GM10266 (cell line): ENCODE results near the gene CLCF1.

Source experiments
- DNase-seq: peaks from one replicate; pipeline ENCODE4 v3.0.0; 2012; ENCODE audit errors: extremely low spot score
- TF ChIP-seq, protein P1 (sequence below): IDR thresholded peaks from 2 replicates; pipeline ENCODE4 v1.5.1; 2012; ENCODE audit warnings: mild to moderate bottlenecking, low read depth; ENCODE audit not compliant: control insufficient read depth, insufficient read depth; ENCODE audit errors: missing control alignments

Gene CLCF1

DNA sequence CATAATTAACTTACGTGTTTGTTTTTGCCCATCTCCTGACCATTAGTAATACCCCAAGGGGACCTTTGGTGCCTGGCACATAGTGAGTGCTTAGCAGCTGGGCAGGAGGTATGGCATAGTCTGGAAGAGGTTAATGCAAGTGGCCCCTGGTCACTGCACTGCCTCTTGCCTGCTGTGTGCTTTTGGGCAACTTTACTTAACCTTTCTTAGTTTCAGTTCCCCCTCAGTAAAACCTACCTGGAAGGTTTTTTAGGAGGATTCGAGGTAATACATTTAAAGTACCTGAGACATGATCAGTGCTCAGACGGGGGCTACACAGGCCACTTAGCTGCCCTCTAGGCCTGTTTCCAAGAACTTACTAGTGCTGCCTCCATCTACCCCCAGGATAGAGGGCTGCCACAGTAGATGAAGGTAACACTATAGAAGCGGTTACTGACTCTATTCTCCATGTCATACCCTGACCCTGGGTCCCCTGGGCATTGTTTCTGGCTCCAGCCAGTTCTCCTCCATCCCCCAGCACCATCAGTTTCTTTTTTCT, 23.4 kb downstream of the CLCF1 start:
- DNase-seq: no peak
- TF ChIP-seq, protein P1, sequence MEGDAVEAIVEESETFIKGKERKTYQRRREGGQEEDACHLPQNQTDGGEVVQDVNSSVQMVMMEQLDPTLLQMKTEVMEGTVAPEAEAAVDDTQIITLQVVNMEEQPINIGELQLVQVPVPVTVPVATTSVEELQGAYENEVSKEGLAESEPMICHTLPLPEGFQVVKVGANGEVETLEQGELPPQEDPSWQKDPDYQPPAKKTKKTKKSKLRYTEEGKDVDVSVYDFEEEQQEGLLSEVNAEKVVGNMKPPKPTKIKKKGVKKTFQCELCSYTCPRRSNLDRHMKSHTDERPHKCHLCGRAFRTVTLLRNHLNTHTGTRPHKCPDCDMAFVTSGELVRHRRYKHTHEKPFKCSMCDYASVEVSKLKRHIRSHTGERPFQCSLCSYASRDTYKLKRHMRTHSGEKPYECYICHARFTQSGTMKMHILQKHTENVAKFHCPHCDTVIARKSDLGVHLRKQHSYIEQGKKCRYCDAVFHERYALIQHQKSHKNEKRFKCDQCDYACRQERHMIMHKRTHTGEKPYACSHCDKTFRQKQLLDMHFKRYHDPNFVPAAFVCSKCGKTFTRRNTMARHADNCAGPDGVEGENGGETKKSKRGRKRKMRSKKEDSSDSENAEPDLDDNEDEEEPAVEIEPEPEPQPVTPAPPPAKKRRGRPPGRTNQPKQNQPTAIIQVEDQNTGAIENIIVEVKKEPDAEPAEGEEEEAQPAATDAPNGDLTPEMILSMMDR: no peak

DNA sequence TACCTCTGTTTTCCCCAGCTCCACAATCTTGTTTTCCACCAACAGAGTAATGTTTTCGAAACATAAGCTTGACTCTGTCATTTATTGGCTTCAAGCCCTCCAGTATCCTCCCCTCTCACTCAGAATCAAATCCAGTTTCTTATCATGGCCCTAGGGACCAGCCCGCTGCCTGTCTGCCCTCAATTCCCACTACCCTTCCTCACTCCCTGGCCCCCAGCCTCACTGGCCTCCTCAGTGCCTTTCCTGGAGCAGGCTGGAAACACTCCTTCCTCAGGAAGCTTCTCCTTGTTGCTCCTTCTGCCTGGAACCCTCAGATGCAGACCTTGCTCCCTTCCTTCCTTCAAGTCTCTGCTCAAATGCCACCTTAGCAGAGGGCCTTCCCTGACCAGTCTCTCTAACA, 23.9 kb downstream of the CLCF1 start:
- no peak for DNase-seq
- TF ChIP-seq, protein P1: no peak

DNA sequence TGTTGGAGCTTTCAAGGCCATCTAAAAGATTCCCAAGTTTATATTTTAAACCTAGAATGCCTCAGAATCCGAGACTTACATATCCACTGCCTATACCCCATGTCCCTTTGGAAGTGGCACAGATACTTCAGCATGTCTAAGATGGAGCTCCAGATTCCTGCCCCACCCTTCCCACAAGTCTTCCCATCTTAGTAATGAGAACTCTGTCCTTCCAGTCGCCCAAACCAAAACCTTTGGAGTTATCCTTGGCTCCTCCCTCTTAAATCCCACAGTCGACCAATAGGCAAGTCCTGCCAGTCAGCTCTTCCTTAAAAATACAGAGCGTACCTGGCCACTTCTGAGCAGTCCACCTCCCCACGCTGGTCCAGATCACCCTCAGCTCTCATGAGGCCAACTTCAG, 24.4 kb downstream of the CLCF1 start:
- TF ChIP-seq, protein P1: no peak
- DNase-seq: peak; percentile 1

DNA sequence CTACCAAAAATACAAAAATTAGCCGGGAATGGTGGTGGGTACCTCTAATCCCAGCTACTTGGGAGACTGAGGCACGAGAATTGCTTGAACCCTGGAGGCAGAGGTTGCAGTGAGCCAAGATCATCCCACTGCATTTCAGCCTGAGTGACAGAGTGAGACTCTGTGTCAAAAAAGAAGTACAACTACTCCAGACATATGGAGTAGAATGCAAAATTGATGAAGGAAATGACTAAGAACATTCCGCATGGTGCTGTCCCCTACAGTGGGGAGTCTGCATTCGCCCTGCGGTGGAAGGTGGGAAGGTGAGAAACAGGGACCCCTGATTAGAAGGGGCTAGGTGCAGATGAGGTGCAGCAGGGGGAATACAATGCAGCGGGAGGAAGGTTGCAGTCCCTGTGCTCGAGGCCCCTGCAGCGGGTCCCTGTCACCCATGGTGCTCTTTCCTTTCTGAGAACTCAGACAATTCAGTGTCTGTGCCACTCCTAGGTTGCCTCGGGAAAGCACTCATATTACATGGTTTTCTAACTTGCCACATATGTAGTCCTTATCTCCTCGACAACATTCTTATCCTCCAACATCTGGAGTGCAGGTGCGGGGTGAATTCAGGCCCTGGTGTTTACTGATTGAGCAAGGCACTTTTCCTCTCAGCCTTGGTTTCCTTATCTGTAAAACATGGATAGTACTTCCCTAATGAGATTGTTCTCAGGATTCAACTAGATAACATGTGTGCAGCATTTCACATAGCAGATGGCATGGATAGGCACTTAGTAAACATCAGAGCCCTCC, 25.2 kb downstream of the CLCF1 start:
- TF ChIP-seq, protein P1: no peak
- peak; percentile 11 for DNase-seq

DNA sequence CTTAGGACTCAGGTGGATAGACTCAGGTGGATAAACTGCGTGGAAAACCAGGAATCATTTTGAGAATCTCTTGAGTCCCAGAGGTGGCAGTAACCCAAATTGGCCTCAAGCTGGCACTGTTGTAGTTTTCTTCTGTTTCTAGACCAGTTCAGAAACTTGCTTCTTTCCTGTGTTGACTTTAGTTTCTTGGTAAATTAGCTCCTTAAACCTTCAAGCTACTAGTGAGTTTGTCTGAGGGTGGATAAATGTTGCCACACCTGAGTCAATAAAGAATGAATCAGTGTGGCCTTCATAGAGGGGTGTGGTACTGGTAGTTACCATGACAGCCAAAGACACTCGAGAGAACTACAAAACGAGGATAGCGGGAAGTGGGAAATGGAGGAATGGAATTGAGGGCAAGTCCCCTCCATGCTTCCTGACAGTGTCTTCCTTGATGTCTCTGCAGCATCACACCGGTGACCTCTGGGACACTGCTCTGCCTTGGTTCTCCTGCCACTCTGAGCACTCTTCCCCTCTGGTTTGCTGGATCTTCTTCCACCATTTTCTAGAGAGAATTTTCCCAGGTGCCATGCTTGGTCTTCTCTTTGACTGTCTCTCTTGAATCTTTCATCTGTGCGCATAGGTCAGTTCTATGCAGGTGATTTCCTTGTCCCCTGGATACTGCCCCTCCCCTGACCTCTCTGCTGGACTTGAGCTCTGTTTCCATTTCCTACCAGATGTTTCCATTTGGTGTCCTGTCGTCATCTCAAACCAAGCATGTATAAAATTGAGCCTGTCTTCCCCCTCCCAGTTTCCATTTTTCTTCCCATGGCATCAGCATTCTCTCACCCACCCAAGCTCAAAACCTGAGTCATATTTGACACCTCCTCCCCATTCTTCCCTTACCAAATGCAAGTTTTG, 27.2 kb downstream of the CLCF1 start:
- DNase-seq: peak; percentile 25
- TF ChIP-seq, protein P1: peak; percentile 72

DNA sequence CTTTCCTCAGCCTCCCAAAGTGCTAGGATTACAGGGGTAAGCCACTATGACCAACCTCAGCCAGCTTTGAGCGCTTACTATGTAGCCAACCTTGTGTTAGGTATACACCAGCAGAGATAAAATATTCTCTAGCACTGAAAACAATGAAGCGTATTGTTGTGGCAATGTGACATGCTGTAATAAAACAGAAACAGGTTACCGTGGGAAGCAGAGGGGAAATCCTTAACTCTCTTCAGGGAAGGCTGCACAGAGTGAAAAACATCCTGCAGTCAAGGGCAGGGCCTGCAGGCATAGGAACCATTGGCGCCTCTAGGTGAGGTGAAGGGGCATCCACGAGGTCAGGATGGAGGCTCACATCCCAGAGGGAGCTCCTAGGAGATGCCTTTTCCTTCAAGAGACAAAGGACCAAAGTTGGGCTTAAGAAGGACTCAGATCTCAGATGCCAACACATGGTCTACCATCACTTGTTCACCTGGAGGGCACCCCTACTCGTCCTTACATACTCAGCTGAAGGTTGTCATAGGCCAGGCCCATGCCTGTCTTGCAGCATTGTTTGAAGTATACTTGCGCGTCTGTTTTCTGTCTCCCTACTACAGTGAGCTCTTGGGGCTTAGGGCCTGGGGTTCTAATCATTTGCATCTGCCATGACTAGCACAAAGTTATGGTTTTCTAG, 28.0 kb downstream of the CLCF1 start:
- TF ChIP-seq, protein P1: peak; percentile 4
- peak; percentile 21 for DNase-seq
